Peyer's patch (tissue), 4 donors: Measurements from ENCODE around the gene VENTX.

Source experiments
- POLR2A ChIP-seq, 2 donors: fragments of 450-650 bp; IDR thresholded peaks; one replicate each; pipeline ENCODE4 v1.5.1; 2017; ENCODE audit warnings: antibody characterized with exemption in 2 of 2, mild to moderate bottlenecking in 2 of 2, moderate library complexity in 2 of 2
- TF ChIP-seq, protein P1 (sequence below), 6 experiments: fragments of 450-650 bp in 4 of 6; fragments of 200-600 bp in 2 of 6; sonication (generic) in 1 of 6; IDR thresholded peaks; one replicate each; pipeline ENCODE4 v1.5.1; 2017 to 2019; ENCODE audit warnings: antibody characterized with exemption in 6 of 6, mild to moderate bottlenecking in 3 of 6, moderate library complexity in 1 of 6

GRCh38 chr10:133221331-133221730, 16.3 kb upstream of the VENTX start:
- TF ChIP-seq, protein P1, sequence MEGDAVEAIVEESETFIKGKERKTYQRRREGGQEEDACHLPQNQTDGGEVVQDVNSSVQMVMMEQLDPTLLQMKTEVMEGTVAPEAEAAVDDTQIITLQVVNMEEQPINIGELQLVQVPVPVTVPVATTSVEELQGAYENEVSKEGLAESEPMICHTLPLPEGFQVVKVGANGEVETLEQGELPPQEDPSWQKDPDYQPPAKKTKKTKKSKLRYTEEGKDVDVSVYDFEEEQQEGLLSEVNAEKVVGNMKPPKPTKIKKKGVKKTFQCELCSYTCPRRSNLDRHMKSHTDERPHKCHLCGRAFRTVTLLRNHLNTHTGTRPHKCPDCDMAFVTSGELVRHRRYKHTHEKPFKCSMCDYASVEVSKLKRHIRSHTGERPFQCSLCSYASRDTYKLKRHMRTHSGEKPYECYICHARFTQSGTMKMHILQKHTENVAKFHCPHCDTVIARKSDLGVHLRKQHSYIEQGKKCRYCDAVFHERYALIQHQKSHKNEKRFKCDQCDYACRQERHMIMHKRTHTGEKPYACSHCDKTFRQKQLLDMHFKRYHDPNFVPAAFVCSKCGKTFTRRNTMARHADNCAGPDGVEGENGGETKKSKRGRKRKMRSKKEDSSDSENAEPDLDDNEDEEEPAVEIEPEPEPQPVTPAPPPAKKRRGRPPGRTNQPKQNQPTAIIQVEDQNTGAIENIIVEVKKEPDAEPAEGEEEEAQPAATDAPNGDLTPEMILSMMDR (IDR thresholded peaks at IDR 0.05): no peak
- no peak for TF ChIP-seq POLR2A (IDR thresholded peaks at IDR 0.05)
